ENCODE results near the gene KLHL14.

Gene KLHL14

DNA sequence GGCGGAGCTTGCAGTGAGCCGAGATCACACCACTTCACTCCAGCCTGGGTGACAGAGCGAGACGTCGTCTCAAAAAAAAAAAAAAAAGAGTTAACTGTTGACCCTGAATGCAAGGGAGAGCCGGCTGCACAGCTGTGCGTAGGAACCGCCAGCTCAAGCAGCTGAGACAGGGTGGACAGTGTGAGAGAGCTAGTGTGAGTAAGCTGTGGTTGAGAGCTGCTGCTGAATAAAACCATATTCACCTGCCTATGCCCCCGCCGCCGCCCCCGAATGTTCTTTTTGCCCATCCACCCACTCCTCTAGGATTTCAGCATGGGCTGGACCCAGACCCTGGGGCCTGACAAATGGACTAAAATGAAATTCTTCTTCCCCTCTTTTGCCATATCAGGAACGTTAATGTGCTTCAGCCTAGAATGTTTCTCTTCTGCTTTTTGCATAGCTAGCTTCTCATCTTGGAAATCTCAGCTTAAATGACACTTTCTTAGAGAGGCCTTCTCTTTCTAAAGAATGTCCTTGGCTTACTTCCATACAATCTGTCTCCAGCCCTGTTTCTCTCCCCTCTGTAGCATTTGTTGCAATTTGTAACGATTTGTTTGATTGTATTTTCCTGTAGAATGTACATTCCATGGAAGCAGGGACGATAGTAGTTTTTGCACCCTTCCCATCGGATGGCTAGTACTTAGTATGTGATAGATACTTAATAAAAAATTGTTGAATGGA, 142.7 kb downstream of the KLHL14 start:
- no peak for DNase-seq

DNA sequence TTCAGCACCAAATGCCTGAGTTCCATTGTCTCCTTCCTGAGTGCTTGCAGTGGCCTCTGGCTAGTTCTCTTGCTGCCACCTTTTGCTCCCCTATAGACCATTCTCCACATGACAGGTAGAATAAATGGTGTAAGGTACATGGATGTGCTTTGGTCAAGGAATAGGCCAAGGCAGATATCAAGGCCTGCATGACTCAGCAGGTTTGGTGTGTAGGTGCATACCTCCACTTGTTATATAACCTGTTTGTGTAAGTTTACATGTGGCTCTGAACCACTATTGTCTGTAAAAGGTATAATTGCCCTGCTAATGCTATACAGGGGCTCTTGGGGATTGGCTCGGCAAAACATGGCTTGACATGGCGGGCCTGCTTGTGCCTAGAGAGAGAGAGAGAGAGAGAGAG, 143.5 kb downstream of the KLHL14 start:
- no peak for DNase-seq

DNA sequence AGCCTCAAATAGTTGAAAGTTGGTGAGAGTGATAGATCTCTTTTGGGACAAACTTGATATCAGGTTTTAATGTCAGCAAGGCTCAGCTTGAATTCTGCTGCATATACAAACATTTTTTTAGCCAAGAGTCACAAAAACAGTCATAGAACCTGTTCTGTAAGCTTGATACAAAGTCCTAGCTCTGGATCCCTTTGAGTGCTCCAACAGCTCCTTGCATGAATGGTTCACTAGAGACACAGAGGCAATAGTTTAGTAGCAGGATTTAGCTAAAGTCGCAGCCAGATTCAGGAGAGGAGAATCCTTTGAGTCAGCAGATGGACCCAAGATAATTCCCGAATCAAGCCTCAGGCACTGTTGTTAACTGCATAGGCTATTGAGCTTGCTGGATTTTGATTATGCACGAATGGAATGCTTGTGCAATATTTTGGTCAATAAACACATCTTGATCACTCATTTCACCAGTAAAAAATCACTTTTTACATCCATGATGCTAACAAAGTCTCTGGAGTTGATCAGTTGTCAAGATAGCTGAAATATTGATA, 148.6 kb downstream of the KLHL14 start:
- no peak for DNase-seq

DNA sequence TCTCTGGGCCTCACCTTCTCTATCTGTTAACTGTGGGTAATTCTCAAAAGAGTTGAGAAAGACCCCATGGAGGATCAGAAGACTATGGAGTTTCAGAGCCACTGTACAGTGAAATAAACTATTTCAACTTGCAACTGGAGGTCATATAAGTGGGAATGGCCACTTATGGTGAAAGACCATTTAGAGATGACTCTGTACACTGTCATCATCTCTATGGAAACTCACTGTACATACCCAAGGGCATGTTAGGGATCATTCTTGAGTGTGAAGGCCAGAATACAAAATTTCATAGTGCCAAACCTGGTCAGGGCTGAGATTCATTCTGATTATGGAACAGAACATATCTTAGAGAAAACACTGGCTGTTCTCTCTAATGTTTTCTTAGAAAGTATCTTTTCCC, 149.3 kb downstream of the KLHL14 start:
- DNase-seq: no peak

Data from SIG-M5 (cell line).